ENCODE measurements around the gene RUFY2. TPM values are rescaled to one million over a fixed set of nuclear protein-coding genes. Genes with fewer than 3 reads are reported as not detected.
A peak's percentile ranks its signal among the peaks of the same experiment; 100 is the strongest.

RUFY2 gene
- total RNA-seq, 1 donor = 35.5 TPM

GRCh38 chr10:68406111-68406814, 814 bp downstream of the RUFY2 start:
- Histone ChIP-seq H3K36me3 (ENCODE audit: insufficient read depth, low read length) (peaks cover 3% of the 10 kb centered on the region), H3K4me3 (ENCODE audit: insufficient read depth, low read length) (peak overlapping the region; percentile 100), H3K4me1 (ENCODE audit: insufficient read depth, low read length) (peaks cover 21% of the 10 kb centered on the region), H3K79me2 (ENCODE audit: insufficient read depth, low read length) (peaks cover 59% of the 10 kb centered on the region), H2AFZ (ENCODE audit: low read length) (peak overlapping the region; percentile 78), H3K9me3 (ENCODE audit: low read depth, low read length) (no peaks in the 10 kb centered on the region), H3K27ac (ENCODE audit: low read depth, low read length) (peak overlapping the region; percentile 80), H3K4me2 (ENCODE audit: insufficient read depth, low read length) (peak overlapping the region; percentile 85), H4K20me1 (ENCODE audit: insufficient read depth, low read length) (peaks cover 4% of the 10 kb centered on the region), H3K27me3 (ENCODE audit: insufficient read depth, low read length) (no peaks in the 10 kb centered on the region)
- TF ChIP-seq CTCF (IDR thresholded peaks at IDR 0.05; ENCODE audit: extremely low read depth, low read depth, low read length) = no peak
- peak; percentile 94 for DNase-seq (ENCODE audit: insufficient read length, low spot score, missing footprints)

- no peaks in the 10 kb centered on the region for H3K27me3 ChIP-seq (ENCODE audit: insufficient read depth, low read length)
- H3K79me2 ChIP-seq (ENCODE audit: insufficient read depth, low read length) = peaks cover 67% of the 10 kb centered on the region
- H3K9me3 ChIP-seq (ENCODE audit: low read depth, low read length) = no peaks in the 10 kb centered on the region
- peaks cover 21% of the 10 kb centered on the region for H3K4me1 ChIP-seq (ENCODE audit: insufficient read depth, low read length)
- no peak for DNase-seq (ENCODE audit: insufficient read length, low spot score, missing footprints)
- no peak overlapping the region for H3K4me3 ChIP-seq (ENCODE audit: insufficient read depth, low read length)
- H3K36me3 ChIP-seq (ENCODE audit: insufficient read depth, low read length) = peaks cover 12% of the 10 kb centered on the region
- no peak for TF ChIP-seq CTCF (IDR thresholded peaks at IDR 0.05; ENCODE audit: extremely low read depth, low read depth, low read length)
- H4K20me1 ChIP-seq (ENCODE audit: insufficient read depth, low read length) = peaks cover 4% of the 10 kb centered on the region
- H3K4me2 ChIP-seq (ENCODE audit: insufficient read depth, low read length) = no peak overlapping the region
- H3K27ac ChIP-seq (ENCODE audit: low read depth, low read length) = peak overlapping the region; percentile 51
- no peak overlapping the region for H2AFZ ChIP-seq (ENCODE audit: low read length)
Measured at GRCh38 chr10:68403701-68404100, 3.4 kb downstream of the RUFY2 start.

GRCh38 chr10:68402276-68402675, 4.8 kb downstream of the RUFY2 start:
- no peaks in the 10 kb centered on the region for H3K9me3 ChIP-seq (ENCODE audit: low read depth, low read length)
- H3K27me3 ChIP-seq (ENCODE audit: insufficient read depth, low read length) = no peaks in the 10 kb centered on the region
- peak overlapping the region; percentile 51 for H3K27ac ChIP-seq (ENCODE audit: low read depth, low read length)
- peaks cover 4% of the 10 kb centered on the region for H4K20me1 ChIP-seq (ENCODE audit: insufficient read depth, low read length)
- peaks cover 21% of the 10 kb centered on the region for H3K4me1 ChIP-seq (ENCODE audit: insufficient read depth, low read length)
- H3K4me2 ChIP-seq (ENCODE audit: insufficient read depth, low read length) = no peak overlapping the region
- H3K79me2 ChIP-seq (ENCODE audit: insufficient read depth, low read length) = peaks cover 70% of the 10 kb centered on the region
- peaks cover 15% of the 10 kb centered on the region for H3K36me3 ChIP-seq (ENCODE audit: insufficient read depth, low read length)
- DNase-seq (ENCODE audit: insufficient read length, low spot score, missing footprints) = no peak
- TF ChIP-seq CTCF (IDR thresholded peaks at IDR 0.05; ENCODE audit: extremely low read depth, low read depth, low read length) = no peak
- H3K4me3 ChIP-seq (ENCODE audit: insufficient read depth, low read length) = no peak overlapping the region
- no peak overlapping the region for H2AFZ ChIP-seq (ENCODE audit: low read length)

GRCh38 chr10:68397005-68397404, 10.1 kb downstream of the RUFY2 start:
- no peak for TF ChIP-seq CTCF (IDR thresholded peaks at IDR 0.05; ENCODE audit: extremely low read depth, low read depth, low read length)
- no peak overlapping the region for H3K4me3 ChIP-seq (ENCODE audit: insufficient read depth, low read length)
- H2AFZ ChIP-seq (ENCODE audit: low read length) = no peak overlapping the region
- no peaks in the 10 kb centered on the region for H3K4me1 ChIP-seq (ENCODE audit: insufficient read depth, low read length)
- H3K27me3 ChIP-seq (ENCODE audit: insufficient read depth, low read length) = no peaks in the 10 kb centered on the region
- H3K27ac ChIP-seq (ENCODE audit: low read depth, low read length) = no peak overlapping the region
- H3K36me3 ChIP-seq (ENCODE audit: insufficient read depth, low read length) = peaks cover 47% of the 10 kb centered on the region
- no peaks in the 10 kb centered on the region for H4K20me1 ChIP-seq (ENCODE audit: insufficient read depth, low read length)
- H3K79me2 ChIP-seq (ENCODE audit: insufficient read depth, low read length) = peaks cover 31% of the 10 kb centered on the region
- no peak for DNase-seq (ENCODE audit: insufficient read length, low spot score, missing footprints)
- H3K4me2 ChIP-seq (ENCODE audit: insufficient read depth, low read length) = no peak overlapping the region
- H3K9me3 ChIP-seq (ENCODE audit: low read depth, low read length) = no peaks in the 10 kb centered on the region
